Measurements from ENCODE around the gene SRP68. TPM values are rescaled to one million over a fixed set of nuclear protein-coding genes. Genes with fewer than 3 reads are reported as not detected.

Gene SRP68
- total and polyA plus RNA-seq, 2 donors (not counting 1 experiment from before 2014, with no cell fraction given): 29.6 to 82.3 TPM

DNA sequence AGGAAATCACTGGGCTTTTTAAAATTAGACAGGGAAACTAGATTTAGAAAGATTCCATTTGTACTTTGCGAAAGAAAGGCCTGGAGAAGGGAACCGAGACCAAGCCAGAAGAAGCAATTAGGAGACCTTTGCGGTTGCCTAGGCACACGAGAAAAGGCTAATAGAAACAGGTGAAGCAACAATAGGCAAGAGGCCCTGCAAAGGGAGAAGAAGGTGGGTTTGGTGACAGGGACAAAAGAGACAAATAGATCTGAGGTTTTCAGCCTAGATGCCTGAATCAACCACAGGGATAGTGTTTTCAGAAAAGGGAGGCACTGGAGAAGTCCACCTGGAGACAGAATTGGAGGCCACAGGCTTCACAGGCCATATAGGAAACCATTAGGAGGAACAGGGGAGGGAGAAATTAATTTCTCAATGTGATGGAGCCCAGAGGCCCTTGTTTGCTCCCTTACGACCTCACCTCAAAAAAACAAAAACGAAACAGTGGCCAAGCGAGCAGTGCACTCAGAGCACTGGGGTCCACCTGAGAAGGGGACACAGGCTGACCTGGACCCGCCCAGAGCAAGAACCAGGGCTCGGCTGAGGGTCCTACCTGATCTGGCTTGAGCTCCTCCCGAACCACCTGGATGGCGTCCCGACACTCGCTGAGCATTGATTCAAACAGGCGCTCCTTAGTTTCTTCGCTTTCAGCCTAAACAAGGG, 22.3 kb downstream of the SRP68 start:
- POLR2A ChIA-PET: no interaction called here
- peaks cover 6% of the 10 kb centered on the region for H3K4me1 Mint-ChIP-seq

DNA sequence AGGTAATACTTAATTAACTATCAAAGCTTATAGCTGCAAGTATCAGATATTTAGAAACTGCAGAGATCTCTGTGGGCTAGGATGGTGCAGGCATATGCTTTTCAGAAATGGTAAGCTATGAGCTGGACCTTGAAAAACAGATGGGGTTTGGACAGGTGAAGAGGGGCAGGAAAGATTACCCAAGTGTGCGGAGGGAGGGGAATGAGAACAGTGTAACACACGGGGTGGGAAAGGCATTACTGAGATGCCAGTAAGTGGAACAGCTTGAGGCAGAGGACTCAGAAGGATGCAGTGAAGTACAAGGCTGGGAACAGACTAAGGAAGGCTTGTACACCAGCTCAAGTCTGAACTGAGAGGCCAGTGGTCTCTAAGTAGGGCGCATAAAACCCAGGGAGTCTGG, 23.1 kb downstream of the SRP68 start:
- DNase-seq (no peak), ATAC-seq (ENCODE audit: low read depth) (no peak)
- no peak overlapping the region for H3K9ac ChIP-seq (ENCODE audit: low read length)
- Mint-ChIP-seq H3K27ac (no peak overlapping the region), H3K27me3 (no peaks in the 10 kb centered on the region), H3K4me1 (peaks cover 6% of the 10 kb centered on the region), H3K4me3 (no peak overlapping the region), H3K9me3 (ENCODE audit: insufficient read depth) (no peaks in the 10 kb centered on the region)
- ChIA-PET CTCF (interaction anchor here (0.9 kb wide), 1 partner anchor 35 kb away, joined by 3 read pairs; no protein-coding TSS in a partner anchor), POLR2A (no interaction called here)
- no peak overlapping the region for H3K4me3 ChIP-seq (ENCODE audit: control extremely low read depth in 1 of 5, extremely low read depth in 1 of 5, insufficient read depth in 1 of 5, low read depth in 2 of 5, low read length in 4 of 5)
- H3K27ac ChIP-seq (ENCODE audit: low read length in 2 of 2): no peak overlapping the region
- no peaks in the 10 kb centered on the region for H3K4me1 ChIP-seq (ENCODE audit: control insufficient read depth in 2 of 2, insufficient read depth in 2 of 2, low read length in 2 of 2)
- no peak overlapping the region for H2AFZ ChIP-seq (ENCODE audit: insufficient read depth, low read depth, low read length, poor library complexity, severe bottlenecking)
- no peaks in the 10 kb centered on the region for H3K9me3 ChIP-seq (ENCODE audit: control extremely low read depth in 1 of 3, control insufficient read depth in 2 of 3, insufficient read depth in 1 of 3, low read length in 2 of 3)
- H3K27me3 ChIP-seq (replicated peaks in 1 of 4; ENCODE audit: control extremely low read depth in 1 of 4, control insufficient read depth in 3 of 4, insufficient read depth in 4 of 4, low read length in 3 of 4): no peaks in the 10 kb centered on the region
- WGBS (ENCODE audit: insufficient coverage): 91% methylated on average over 2 of the region's 3 CpGs
- no peak overlapping the region for H3K4me2 ChIP-seq (replicated peaks; ENCODE audit: low read depth, low read length, poor library complexity, severe bottlenecking)
- peaks cover 7% of the 10 kb centered on the region for H3K79me2 ChIP-seq (ENCODE audit: control insufficient read depth, insufficient read depth, low read length)
- intact Hi-C loops (cut with micrococcal nuclease): no loop called here
- TF ChIP-seq EZH2 (IDR thresholded peaks at IDR 0.05; ENCODE audit: borderline replicate concordance, insufficient read depth, low read depth, low read length, poor library complexity, severe bottlenecking): no peak
- TF ChIP-seq, protein P1, sequence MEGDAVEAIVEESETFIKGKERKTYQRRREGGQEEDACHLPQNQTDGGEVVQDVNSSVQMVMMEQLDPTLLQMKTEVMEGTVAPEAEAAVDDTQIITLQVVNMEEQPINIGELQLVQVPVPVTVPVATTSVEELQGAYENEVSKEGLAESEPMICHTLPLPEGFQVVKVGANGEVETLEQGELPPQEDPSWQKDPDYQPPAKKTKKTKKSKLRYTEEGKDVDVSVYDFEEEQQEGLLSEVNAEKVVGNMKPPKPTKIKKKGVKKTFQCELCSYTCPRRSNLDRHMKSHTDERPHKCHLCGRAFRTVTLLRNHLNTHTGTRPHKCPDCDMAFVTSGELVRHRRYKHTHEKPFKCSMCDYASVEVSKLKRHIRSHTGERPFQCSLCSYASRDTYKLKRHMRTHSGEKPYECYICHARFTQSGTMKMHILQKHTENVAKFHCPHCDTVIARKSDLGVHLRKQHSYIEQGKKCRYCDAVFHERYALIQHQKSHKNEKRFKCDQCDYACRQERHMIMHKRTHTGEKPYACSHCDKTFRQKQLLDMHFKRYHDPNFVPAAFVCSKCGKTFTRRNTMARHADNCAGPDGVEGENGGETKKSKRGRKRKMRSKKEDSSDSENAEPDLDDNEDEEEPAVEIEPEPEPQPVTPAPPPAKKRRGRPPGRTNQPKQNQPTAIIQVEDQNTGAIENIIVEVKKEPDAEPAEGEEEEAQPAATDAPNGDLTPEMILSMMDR (IDR thresholded peaks at IDR 0.05): no peak
- peaks cover 23 to 88% of the 10 kb centered on the region in 2 experiments for H3K36me3 ChIP-seq (replicated peaks in 1 of 2; ENCODE audit: control extremely low read depth in 1 of 2, control insufficient read depth in 1 of 2, extremely low read depth in 1 of 2, insufficient read depth in 2 of 2, low read length in 1 of 2)
- peaks cover 14% of the 10 kb centered on the region for H4K20me1 ChIP-seq (ENCODE audit: control insufficient read depth, insufficient read depth, low read length, poor library complexity, severe bottlenecking)

More for the DNA sequence above, 22.3 kb downstream of the SRP68 start:
- Histone ChIP-seq H2AFZ (ENCODE audit: insufficient read depth, low read depth, low read length, poor library complexity, severe bottlenecking) (no peak overlapping the region), H3K9ac (ENCODE audit: low read length) (no peak overlapping the region), H3K27ac (ENCODE audit: low read length in 2 of 2) (no peak overlapping the region), H3K27me3 (replicated peaks in 1 of 4; ENCODE audit: control extremely low read depth in 1 of 4, control insufficient read depth in 3 of 4, insufficient read depth in 4 of 4, low read length in 3 of 4) (no peaks in the 10 kb centered on the region), H3K9me3 (ENCODE audit: control extremely low read depth in 1 of 3, control insufficient read depth in 2 of 3, insufficient read depth in 1 of 3, low read length in 2 of 3) (no peaks in the 10 kb centered on the region), H3K79me2 (ENCODE audit: control insufficient read depth, insufficient read depth, low read length) (peaks cover 7% of the 10 kb centered on the region), H3K36me3 (replicated peaks in 1 of 2; ENCODE audit: control extremely low read depth in 1 of 2, control insufficient read depth in 1 of 2, extremely low read depth in 1 of 2, insufficient read depth in 2 of 2, low read length in 1 of 2) (peaks cover 20 to 81% of the 10 kb centered on the region in 2 experiments), H4K20me1 (ENCODE audit: control insufficient read depth, insufficient read depth, low read length, poor library complexity, severe bottlenecking) (peaks cover 14% of the 10 kb centered on the region), H3K4me1 (ENCODE audit: control insufficient read depth in 2 of 2, insufficient read depth in 2 of 2, low read length in 2 of 2) (no peaks in the 10 kb centered on the region), H3K4me2 (replicated peaks; ENCODE audit: low read depth, low read length, poor library complexity, severe bottlenecking) (no peak overlapping the region), H3K4me3 (ENCODE audit: control extremely low read depth in 1 of 5, extremely low read depth in 1 of 5, insufficient read depth in 1 of 5, low read depth in 2 of 5, low read length in 4 of 5) (no peak overlapping the region)
- Mint-ChIP-seq H3K27me3 (no peaks in the 10 kb centered on the region), H3K27ac (no peak overlapping the region), H3K4me3 (no peak overlapping the region), H3K9me3 (ENCODE audit: insufficient read depth) (no peaks in the 10 kb centered on the region)
- intact Hi-C loops (cut with micrococcal nuclease): no loop called here
- ATAC-seq (ENCODE audit: low read depth): no peak
- no peak for TF ChIP-seq EZH2 (IDR thresholded peaks at IDR 0.05; ENCODE audit: borderline replicate concordance, insufficient read depth, low read depth, low read length, poor library complexity, severe bottlenecking)
- TF ChIP-seq, protein P1 (IDR thresholded peaks at IDR 0.05): no peak
- CTCF ChIA-PET: interaction anchor here (0.5 kb wide), 1 partner anchor 46 kb away, joined by 3 read pairs; no protein-coding TSS in a partner anchor
- 97% methylated on average over 15 of the region's 15 CpGs for WGBS (ENCODE audit: insufficient coverage)
- DNase-seq: no peak
